NCI-H446 (cell line): ENCODE results near the gene CDH26.
A peak's percentile ranks its signal among the peaks of the same experiment; 100 is the strongest.

Experiments used
- DNase-seq, 2 experiments: peaks; one replicate each; lab custom pipeline; 2025; lab: John Stamatoyannopoulos, UW

The CDH26 gene

GRCh38 chr20:60046860-60047259 is 88.6 kb downstream of the CDH26 start:
- no peak for DNase-seq

GRCh38 chr20:60048634-60049521 is 90.7 kb downstream of the CDH26 start:
- no peak for DNase-seq

- DNase-seq = no peak
Measured at GRCh38 chr20:60049601-60050000, 91.4 kb downstream of the CDH26 start.

GRCh38 chr20:60050193-60050947 is 92.1 kb downstream of the CDH26 start:
- DNase-seq = no peak

GRCh38 chr20:60051911-60052310 is 93.7 kb downstream of the CDH26 start:
- no peak for DNase-seq

- no peak for DNase-seq
Measured at GRCh38 chr20:60052322-60052721, 94.1 kb downstream of the CDH26 start.

- no peak for DNase-seq
Measured at GRCh38 chr20:60053125-60053817, 95.0 kb downstream of the CDH26 start.

- no peak for DNase-seq
Measured at GRCh38 chr20:60053818-60054190, 95.6 kb downstream of the CDH26 start.

GRCh38 chr20:60054716-60055634 is 96.8 kb downstream of the CDH26 start:
- no peak for DNase-seq

- DNase-seq = no peak
Measured at GRCh38 chr20:60055740-60056139, 97.5 kb downstream of the CDH26 start.

GRCh38 chr20:60056407-60057122 is 98.3 kb downstream of the CDH26 start:
- no peak for DNase-seq

- peak; percentile 36 to 77 for DNase-seq
Measured at GRCh38 chr20:60057123-60057865, 99.1 kb downstream of the CDH26 start.

GRCh38 chr20:60057866-60058807 is 99.9 kb downstream of the CDH26 start:
- DNase-seq = no peak

GRCh38 chr20:60058879-60059278 is 100.7 kb downstream of the CDH26 start:
- no peak for DNase-seq

- no peak for DNase-seq
Measured at GRCh38 chr20:60060006-60060557, 101.9 kb downstream of the CDH26 start.

GRCh38 chr20:60060593-60060992 is 102.4 kb downstream of the CDH26 start:
- DNase-seq = no peak

- no peak for DNase-seq
Measured at GRCh38 chr20:60062431-60063047, 104.3 kb downstream of the CDH26 start.

- no peak for DNase-seq
Measured at GRCh38 chr20:60063048-60063451, 104.8 kb downstream of the CDH26 start.
